Measurements from ENCODE around the gene PARD3B. TPM values are rescaled to one million over a fixed set of nuclear protein-coding genes. Genes with fewer than 3 reads are reported as not detected.
A peak's percentile ranks its signal among the peaks of the same experiment; 100 is the strongest.

PARD3B gene
- total and polyA plus RNA-seq, 10 of the 15 experiments (the other 5 are each of a cell fraction or from before 2014, with no cell fraction given), result 0.01 to 0.54 (median 0.07) TPM; not detected in 7

- no peak for ATAC-seq
- H3K36me3 ChIP-seq (ENCODE audit: control insufficient read depth in 2 of 2, insufficient read depth in 2 of 2, low read length in 1 of 2), result no peaks in the 10 kb centered on the region
- ChIA-PET SMC1A (ENCODE audit: uncharacterized antibody, unreplicated experiment) (no interaction called here), CTCF (no interaction called here), POLR2A (no interaction called here), RAD21 (ENCODE audit: unreplicated experiment) (no interaction called here)
- H3K27ac ChIP-seq (ENCODE audit: control insufficient read depth, insufficient read depth), result no peak overlapping the region
- in situ Hi-C loops (cut with MboI), result no loop called here
- H4K20me1 ChIP-seq (ENCODE audit: control insufficient read depth, insufficient read depth), result no peaks in the 10 kb centered on the region
- no TSS peak for BruUV-seq (replicated peaks)
- FAIRE-seq, result peak; percentile 47
- H3K9ac ChIP-seq (ENCODE audit: control insufficient read depth, insufficient read depth, low read length), result no peak overlapping the region
- no peak overlapping the region for H2AFZ ChIP-seq (ENCODE audit: control insufficient read depth, low read depth, low read length)
- H3K79me2 ChIP-seq (ENCODE audit: control insufficient read depth, insufficient read depth, low read length), result no peaks in the 10 kb centered on the region
- WGBS (ENCODE audit: insufficient coverage, insufficient replicate concordance, low lambda C conversion rate, missing lambda C conversion rate), result 7% methylated on average over 3 of the region's 3 CpGs
- TF ChIP-seq YBX1 (IDR thresholded peaks at IDR 0.05) (no peak), RELA (IDR thresholded peaks at IDR 0.05; ENCODE audit: borderline replicate concordance, partially characterized antibody) (no peak), KAT2A (conservative IDR thresholded peaks at IDR 0.05; ENCODE audit: control insufficient read depth, low read depth, low read length) (no peak), HDGF (IDR thresholded peaks at IDR 0.05) (no peak), USF2 (IDR thresholded peaks at IDR 0.05; ENCODE audit: borderline replicate concordance, low read depth, low read length) (no peak), STAT3 (IDR thresholded peaks at IDR 0.05; ENCODE audit: low read depth, low read length) (no peak), MTA3 (IDR thresholded peaks at IDR 0.05; ENCODE audit: borderline replicate concordance, low read length) (no peak), IKZF1 (conservative IDR thresholded peaks at IDR 0.05) (no peak), SMARCA5 (IDR thresholded peaks at IDR 0.05) (no peak), SIX5 (IDR thresholded peaks at IDR 0.05; ENCODE audit: low read depth, low read length, severe bottlenecking) (no peak), CEBPZ (IDR thresholded peaks at IDR 0.05; ENCODE audit: low read depth, low read length) (no peak)
- H3K27me3 ChIP-seq (replicated peaks in 1 of 2; ENCODE audit: control insufficient read depth in 2 of 2, insufficient read depth in 2 of 2, low read length in 1 of 2), result no peaks in the 10 kb centered on the region
- H3K9me3 ChIP-seq (replicated peaks; ENCODE audit: control insufficient read depth, insufficient read depth, low read length), result no peaks in the 10 kb centered on the region
- no peak overlapping the region for H3K4me2 ChIP-seq (ENCODE audit: control insufficient read depth, insufficient read depth)
- intact Hi-C loops (cut with micrococcal nuclease; ENCODE audit: unreplicated experiment), result no loop called here
- H3K4me3 ChIP-seq, result no peak overlapping the region
- DNase-seq (ENCODE audit: low read depth, low spot score), result no peak
- no peaks in the 10 kb centered on the region for H3K4me1 ChIP-seq (ENCODE audit: control insufficient read depth, insufficient read depth, low read length)
Observed at GRCh38 chr2:205169464-205169863, 624.2 kb downstream of the PARD3B start.
